Forelimb muscle (tissue), 1 donor: ENCODE measurements around the gene SFSWAP. TPM values are rescaled to one million over a fixed set of nuclear protein-coding genes. Genes with fewer than 3 reads are reported as not detected.
"Not testable (repeated sequence)": the region's sequence is repeated elsewhere in the genome, so short reads cannot be mapped to it uniquely, and the experiment has no call there.

ENCODE experiments used
- DNase-seq: peaks from one replicate; pipeline ENCODE4 v3.0.0-alpha.2; 2013; ENCODE audit warnings: low read depth
- polyA plus RNA-seq: library from polyadenylated mRNA; unstranded; fragments of 120-200 nt; gene quantifications from one replicate; pipeline ENCODE4 v1.2.1, GENCODE V29; 2013; ENCODE audit not compliant: insufficient read length

SFSWAP gene
- polyA plus RNA-seq, 1 donor, result 29.2 TPM

GRCh38 chr12:131758016-131758739 lies 47.3 kb downstream of the SFSWAP start:
- DNase-seq, result no peak

- DNase-seq, result no peak
Observed at GRCh38 chr12:131759176-131759575, 48.3 kb downstream of the SFSWAP start.

- DNase-seq, result no peak
Observed at GRCh38 chr12:131761638-131762037, 50.7 kb downstream of the SFSWAP start.

- no peak for DNase-seq
Observed at GRCh38 chr12:131764738-131765137, 53.8 kb downstream of the SFSWAP start.

- DNase-seq, result no peak
Observed at GRCh38 chr12:131765961-131766360, 55.1 kb downstream of the SFSWAP start.

GRCh38 chr12:131766382-131767107 lies 55.7 kb downstream of the SFSWAP start:
- no peak for DNase-seq

- no peak for DNase-seq
Observed at GRCh38 chr12:131770120-131770519, 59.2 kb downstream of the SFSWAP start.

GRCh38 chr12:131771965-131772364 lies 61.1 kb downstream of the SFSWAP start:
- DNase-seq, result no peak

- no peak for DNase-seq
Observed at GRCh38 chr12:131773582-131774221, 62.8 kb downstream of the SFSWAP start.

GRCh38 chr12:131774576-131775391 lies 63.9 kb downstream of the SFSWAP start:
- no peak for DNase-seq

- DNase-seq, result no peak
Observed at GRCh38 chr12:131775392-131776236, 64.7 kb downstream of the SFSWAP start.

- no peak for DNase-seq
Observed at GRCh38 chr12:131776237-131776889, 65.5 kb downstream of the SFSWAP start.

- DNase-seq, result not testable (repeated sequence)
Observed at GRCh38 chr12:131777269-131777668, 66.4 kb downstream of the SFSWAP start.

GRCh38 chr12:131779027-131779426 lies 68.1 kb downstream of the SFSWAP start:
- no peak for DNase-seq

- DNase-seq, result no peak
Observed at GRCh38 chr12:131782061-131782460, 71.2 kb downstream of the SFSWAP start.

- DNase-seq, result no peak
Observed at GRCh38 chr12:131783915-131784541, 73.1 kb downstream of the SFSWAP start.

- DNase-seq, result no peak
Observed at GRCh38 chr12:131784909-131785762, 74.2 kb downstream of the SFSWAP start.

- no peak for DNase-seq
Observed at GRCh38 chr12:131785763-131786330, 75.0 kb downstream of the SFSWAP start.

GRCh38 chr12:131786331-131786730 lies 75.4 kb downstream of the SFSWAP start:
- no peak for DNase-seq
